Glomerular visceral epithelial cell (primary cell): ENCODE data around the gene DCAF6.

Experiments
- DNase-seq: peaks from one replicate; pipeline ENCODE4 v3.0.0-alpha.2; 2016; ENCODE audit errors: extremely low spot score

DCAF6 gene

DNA sequence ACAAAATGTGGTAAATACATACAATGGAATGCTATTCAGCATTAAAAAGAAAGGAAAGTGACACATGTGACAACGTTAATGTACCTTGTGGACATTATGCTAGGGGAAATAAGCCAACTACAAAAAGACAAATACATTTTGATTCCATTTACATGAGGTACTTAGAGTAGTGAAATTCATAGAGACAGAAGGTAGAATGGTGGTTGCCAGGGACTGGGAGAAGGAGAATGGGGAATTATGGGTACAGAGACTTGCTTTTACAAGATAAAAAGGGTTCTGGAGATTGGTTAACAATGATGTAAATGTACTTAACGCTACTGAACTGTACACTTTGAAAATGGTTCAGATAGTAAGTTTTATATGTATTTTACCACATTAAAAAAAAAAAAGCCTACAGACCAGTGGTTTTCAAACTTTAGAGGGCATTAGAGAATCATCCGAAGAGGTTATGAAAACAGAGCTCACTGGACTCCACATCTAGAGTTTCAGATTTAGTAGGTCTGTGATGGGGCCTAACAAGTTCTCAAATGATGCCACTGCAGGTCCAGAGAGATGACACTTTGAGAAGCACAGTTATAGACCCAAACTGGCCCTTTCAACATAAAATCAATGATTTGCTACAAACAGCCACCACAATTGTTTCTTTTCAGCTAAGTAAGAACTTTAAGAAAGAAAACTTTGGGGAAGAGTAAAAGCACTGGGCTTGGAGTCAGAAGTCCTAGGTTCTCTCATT is 13.0 kb upstream of the DCAF6 start:
- DNase-seq: no peak

DNA sequence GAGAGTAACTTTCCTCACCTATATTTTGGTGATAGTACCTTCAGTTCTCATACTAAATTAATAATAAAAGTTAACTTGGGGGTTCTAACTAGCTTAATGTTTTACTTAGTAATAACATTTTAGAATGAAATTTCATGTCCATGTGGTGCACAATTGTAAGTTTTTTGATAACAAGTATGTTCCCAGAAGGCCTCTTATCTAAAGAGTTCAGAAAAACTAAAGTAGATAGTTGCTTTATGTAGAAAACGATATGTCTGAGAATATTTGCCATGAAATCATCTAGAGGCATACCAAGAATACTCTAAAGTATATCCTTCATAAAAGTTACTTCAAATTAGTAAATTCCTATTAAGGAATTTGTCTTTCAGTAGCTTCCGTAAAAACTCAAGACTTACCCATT is 12.4 kb upstream of the DCAF6 start:
- DNase-seq: no peak

DNA sequence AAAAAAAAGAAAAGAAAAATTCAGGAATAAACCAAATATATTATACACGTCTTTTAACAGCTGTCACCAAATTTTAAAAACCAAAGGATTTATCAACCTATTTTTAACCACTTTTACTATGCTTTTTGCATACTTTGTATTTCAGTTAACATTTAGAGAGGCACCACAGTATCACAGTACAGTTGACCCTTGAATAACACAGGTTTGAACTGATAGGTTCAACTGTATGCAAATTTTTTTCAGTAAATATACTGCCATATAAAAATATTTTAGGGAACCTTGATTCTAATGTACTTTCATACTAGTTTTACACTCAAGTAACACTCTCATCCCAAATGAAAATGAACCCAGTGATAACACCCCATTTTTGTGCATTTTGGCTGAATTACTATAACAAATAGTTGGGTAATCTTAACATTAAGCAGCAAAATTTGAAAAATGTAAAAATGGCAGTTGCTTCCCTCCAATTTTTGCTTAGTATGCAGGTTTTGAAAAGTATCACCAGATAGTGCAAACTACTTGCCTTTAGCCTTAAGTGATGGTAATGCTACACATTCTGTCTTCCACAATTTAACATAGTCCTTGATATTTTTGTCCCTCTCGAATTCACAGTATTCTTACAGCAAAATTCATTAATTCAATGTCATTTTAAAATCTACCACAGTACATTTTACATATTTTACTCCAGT is 11.8 kb upstream of the DCAF6 start:
- DNase-seq: no peak

DNA sequence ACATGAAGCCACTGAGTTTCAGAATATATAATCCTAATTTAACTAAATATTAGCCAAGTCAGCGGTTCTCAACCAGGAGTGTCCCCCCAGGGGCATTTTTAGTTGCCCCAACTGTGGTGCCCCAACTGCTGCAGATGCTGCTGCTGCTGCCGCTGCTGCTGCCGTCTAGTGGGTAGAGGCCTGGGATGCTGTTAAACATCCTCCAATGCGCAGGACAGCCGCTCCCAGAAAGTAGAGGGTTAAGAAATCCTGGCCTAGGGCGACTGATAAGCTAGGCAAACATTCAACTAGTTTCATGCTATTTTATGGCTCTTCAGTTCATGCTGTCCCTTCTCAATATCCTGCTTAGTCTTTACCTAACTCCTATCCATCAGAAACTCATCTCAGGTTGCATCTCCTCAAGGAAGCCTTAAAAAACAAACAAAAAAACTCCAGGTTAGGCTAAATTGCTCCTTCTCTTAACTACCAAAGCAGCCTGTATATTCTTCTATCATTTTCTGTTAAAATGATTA is 9.9 kb upstream of the DCAF6 start:
- DNase-seq: peak; percentile 37

DNA sequence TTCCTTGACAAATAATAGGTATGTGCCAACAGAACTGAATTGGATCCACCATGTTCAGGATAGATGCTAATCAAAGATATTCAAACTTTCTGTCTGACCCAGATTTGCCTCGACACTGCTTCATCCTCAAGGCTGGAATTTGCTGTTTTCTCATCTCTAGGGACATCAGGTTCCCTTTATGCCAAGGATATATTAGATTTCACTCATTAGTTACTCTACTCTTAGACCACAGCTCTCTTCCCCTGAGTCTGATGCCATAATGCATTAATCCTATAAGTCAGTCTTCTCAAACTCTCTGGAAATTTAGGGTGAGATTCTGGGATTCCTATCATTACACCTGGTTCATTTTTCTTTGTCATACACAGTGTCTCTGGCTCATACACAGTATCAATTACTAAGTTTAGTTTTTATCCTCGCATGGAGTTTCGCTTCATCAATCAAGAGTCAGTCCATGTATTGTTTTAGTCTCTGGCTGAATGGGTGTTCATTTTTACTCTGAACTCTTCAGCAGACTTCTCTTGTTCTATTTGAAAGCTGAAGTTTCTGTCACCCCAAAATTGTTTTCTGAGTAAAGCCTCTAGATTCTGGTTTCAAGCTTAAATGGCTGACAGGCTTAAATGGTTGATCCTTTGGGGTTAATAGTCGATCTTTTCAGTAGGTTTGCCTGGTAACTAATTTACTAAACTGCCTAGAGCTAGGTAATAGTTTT is 9.3 kb upstream of the DCAF6 start:
- DNase-seq: peak; percentile 40

DNA sequence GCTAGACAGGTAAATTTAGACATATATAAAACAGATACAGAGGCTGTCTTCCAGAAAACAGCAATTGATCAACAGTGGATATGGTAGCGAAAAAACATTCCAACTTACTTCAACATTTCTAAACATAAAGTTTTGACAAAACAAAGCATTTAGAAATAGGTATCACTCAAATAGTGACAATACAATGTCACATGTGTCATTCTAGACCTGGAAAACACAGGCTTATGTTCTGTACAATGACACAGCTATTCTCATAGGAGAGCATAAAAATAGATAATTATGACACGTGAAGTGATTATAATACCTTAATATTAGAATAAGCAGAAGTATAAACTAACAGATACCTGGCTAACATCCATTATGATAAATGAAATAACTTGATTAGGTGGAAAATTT is 8.0 kb upstream of the DCAF6 start:
- DNase-seq: no peak

DNA sequence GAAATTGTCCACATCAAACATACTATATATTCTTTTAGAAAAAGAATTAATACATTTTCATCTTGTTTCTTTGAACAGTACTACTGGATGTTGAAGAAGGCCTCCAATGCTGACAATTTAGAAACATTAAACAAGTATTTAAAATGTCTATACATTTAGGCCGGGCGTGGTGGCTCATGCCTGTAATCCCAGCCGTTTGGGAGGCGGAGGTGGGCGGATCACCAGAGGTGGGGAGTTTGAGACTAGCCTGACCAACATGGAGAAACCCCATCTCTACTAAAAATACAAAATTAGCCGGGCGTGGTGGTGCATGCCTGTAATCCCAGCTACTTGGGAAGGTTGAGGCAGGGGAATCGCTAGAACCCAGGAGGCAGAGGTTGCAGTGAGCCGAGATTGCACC is 7.6 kb upstream of the DCAF6 start:
- DNase-seq: peak; percentile 23

DNA sequence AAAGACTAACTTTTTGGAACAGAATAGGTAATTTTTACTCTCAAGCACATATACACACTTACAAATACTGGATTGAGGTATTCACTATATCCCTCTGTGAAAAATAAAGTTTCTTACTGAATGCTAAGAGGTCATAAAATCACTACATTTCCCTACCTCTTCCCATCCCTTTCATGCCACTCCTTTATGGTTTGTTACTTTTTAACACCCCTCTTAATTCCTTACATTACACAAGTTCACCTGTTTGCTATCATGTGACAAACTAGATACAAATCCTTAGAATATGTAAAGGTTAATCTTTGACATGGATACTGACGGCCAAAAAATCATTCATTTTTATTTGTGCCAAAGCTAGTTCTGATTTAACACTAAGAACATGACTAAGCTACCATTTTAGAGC is 6.8 kb upstream of the DCAF6 start:
- no peak for DNase-seq

DNA sequence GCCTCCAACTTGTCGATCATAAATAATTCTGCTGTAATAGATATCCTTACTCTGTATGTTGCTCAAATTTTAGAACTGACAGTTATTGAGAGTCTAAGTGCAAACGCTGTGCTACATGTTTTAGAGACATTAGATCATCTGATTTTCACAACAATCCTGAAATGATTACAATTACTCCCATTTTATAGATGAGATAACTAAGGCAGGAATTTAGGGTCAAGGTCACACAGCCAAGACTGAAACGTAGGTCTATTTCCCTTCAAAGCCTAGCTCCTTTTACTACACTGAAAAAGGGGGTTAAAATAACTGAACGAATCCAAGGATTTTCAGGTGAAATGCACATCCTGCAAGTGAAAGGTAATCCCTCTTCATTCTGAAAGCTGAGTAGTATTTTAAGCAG is 2.7 kb upstream of the DCAF6 start:
- no peak for DNase-seq

DNA sequence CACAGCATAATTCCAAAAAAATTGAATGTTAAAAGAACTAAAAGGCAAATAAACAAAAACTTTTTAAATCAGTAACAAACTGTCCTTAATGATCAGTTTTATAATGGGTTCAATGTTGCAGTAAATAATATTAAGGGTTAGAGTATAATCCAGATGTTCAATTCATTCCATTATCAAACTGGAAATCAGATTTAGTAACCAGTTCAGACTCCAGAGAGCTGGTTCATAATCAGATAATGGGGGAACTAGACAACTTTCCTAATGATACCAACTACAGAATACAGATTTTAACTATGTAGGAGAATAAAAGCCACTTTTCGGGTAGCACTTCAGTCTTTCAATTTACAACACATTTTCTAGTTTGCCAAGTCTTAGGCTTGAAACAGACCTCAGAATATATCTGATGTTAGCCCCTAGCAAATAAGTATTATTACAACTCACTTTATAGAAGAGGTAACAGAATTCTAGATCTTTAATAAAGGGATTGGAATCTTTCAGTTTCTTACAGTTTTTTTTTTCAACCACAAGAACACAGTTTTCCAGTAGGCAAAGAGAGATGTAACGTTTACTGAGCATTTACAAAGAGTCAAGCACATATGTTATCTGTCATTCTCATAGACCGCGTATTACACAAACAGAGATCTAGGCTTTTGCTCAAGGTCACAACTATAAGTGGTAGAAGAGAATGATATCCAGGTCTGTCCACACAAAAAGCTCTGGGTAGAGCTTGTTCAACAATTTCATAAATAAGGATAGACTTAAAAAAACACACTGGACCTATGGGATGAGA is 1.9 kb upstream of the DCAF6 start:
- no peak for DNase-seq

DNA sequence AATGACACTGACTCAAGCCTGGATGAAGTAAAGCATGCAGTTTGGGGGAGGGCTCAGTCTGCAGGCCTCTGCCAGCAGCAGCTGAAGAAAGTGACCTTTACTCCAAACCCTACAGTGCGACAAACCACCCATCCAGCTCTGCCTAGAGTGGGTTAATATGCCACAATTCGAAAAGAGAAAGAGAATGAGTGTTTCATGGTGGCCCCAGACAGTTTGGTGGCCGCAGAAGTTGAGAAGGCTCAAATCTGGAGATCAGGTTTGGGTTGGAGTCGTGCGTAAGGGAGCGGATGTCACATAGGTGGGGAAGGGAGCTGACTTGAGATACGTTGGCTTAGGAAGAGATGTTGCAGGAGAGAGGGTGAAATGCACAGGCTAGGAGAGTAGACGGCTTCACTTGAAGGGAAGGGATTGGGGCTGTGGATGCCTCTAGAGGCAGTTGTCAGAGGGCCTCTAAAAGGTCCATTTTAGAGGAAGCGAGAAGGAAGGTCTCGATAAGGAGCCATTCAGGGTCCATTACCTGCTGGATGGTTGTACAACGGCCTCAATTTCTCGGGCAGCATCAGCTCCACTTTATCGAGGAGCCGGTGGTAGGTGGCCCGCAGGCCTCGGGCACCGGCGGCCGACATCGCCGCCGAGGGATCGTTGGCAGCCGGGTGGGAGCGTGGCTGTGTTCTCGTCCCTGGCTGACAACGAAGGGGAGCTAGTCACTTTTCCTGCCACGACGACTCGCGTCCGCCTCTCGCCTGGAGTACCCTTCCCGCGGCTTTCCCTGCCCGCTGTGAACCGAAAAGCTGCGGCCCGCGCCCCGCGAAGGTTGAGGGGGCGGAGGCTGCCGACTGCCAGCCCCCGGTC is 1.0 kb upstream of the DCAF6 start:
- DNase-seq: peak; percentile 51

DNA sequence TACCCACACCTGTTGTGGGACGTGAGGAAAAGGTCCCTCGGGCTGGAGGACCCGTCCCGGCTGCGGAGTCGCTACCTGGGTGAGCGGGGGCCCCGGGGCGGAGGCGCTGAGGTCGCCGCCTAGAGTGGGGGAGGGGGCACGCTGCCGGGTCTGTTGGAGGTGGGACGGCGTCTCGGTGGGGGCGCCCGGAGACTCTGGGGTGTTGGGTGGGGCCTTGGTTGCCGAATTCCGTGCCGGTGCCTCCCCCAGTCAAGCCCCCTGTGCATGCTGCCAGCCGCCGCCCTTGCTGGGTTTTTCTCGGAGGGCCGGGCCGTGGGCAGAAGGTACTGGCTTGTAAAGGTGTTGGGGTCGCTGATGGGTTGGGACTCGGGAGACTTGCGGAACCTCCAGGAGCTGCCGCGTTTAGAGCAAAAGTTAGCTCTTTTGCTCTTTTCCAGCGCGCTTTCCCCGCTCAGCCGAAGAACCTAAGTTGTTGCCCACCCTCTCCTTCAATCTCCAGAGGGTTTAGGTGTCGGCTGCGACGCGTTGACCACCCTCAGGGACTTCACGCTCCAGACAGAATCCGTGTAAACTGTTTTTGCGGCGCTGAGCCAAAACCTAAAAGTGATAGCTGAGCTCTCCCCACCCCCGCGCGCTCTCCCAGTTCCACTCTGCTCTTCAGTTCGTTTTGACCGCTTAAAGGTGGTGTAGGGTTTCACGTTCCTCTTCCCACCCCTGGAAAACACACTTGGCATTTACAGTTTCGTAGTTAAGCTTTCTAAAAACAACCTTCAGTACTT is 636 bp downstream of the DCAF6 start, which contains the start of gene MPC2:
Gene MPC2, minus strand, starts transcription at position 143 of the 779 bp plus-strand sequence. CDS start 1,231 bp downstream, outside the sequence.
- DNase-seq: peak; percentile 71

DNA sequence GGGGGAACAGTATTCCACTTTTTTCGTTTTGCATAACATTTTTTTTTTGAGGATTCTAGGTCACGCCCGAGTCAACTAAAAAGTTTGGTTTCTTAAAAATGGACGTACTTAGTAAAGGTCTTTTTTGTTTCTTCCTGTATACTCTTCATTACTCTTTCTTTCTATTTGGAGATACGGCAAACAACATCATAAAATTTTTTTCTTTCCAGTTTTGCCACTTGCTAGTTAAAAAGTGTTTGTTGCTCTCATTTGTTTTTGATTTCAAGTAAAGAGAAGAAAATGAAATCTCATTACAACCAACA is 1.2 kb downstream of the DCAF6 start:
- DNase-seq: no peak

DNA sequence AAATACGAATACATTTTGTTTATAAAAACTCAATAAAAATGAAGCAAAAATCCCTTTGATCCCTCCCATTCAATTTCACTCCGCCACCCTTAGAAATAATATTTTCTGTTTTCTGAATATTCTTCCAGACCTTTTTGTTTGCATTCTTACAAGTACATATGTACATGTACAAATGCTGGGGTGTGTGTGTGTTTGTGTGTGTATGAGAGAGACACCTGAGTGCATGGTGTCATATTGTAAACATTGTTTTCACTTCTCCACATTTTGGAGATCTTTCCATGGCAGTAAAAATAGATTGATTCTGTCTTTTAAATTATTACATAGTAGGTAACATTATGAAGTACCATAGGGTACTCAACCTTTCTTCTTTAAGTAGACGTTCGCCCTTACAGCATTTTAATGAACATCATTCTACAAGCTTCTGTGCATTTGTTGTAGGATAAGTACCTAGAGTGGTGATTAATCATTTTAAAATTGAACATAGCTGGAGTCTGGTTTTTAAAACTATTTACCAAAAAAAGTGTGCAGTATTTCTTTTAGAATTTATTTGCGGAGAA is 1.7 kb downstream of the DCAF6 start:
- no peak for DNase-seq

DNA sequence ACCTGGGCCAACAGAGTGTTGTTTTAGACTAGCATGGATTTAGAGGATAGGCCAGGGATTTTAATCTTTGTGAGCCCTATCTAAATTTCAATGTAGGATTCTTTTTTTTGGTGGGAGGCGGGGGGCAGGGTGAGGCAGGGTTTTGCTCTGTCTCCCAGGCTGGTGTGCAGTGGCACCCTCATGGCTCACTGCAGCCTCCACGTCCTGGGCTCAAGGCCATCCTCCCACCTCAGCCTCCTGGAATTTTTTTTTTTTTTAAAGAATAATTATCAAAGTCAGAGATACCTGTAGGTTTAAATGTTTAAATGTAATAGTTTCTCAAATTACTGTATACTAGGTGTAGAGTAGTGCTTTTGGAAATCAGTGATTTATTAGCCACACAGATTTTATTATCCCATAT is 3.8 kb downstream of the DCAF6 start:
- no peak for DNase-seq

DNA sequence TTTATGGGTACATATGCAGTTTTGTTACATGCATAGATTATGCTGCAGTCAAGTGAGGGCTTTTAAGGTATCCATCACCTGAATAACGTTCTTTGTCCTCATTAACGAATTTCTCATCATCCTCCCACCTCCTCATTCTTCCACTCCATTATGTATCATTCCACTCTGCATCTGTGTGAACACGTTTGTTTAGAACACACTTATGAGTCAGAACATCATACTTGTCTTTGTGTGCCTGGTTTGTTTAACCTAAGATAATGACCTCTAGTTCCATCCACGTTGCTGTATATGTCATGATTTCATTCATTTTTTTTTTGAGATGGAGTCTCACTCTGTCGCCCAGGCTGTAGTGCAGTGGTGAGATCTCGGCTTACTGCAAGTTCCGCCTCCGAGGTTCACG is 7.1 kb downstream of the DCAF6 start:
- DNase-seq: no peak

DNA sequence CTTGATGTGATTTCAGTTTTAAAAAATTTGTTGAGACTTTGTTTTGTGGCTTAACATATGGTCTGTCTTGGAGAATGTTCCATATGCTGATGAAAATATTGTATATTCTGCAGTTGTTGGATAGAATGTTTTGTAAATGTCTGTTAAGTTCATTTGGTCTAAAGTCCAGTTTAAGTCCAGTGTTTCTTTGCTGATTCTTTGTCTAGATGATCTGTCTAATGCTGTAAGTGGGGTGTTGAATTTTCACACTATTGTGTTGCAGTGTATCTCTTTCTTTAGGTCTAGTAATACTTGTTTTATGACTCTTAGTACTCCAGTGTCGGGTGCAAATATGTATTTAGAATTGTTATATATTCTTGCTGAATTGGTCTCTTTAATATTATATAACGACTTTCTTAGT is 11.2 kb downstream of the DCAF6 start:
- no peak for DNase-seq

DNA sequence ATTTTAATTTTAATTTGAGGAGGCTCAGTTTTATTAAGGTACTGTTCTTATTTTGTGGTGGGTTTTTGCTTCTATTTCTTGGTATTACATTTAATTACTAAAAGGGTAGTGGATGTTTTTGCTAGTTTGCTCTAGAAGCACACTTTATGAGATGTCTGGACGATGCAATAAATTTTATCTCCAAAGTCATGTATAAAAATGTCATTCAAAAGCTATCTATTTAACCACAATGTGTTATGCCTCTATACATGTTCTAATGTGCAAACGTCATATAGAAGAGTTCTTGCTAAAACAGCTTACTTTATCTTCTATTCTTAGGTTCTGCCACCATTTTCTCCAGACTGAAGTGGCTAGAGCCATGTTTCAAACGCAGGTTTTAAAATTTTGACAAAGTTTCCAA is 13.3 kb downstream of the DCAF6 start:
- DNase-seq: no peak

DNA sequence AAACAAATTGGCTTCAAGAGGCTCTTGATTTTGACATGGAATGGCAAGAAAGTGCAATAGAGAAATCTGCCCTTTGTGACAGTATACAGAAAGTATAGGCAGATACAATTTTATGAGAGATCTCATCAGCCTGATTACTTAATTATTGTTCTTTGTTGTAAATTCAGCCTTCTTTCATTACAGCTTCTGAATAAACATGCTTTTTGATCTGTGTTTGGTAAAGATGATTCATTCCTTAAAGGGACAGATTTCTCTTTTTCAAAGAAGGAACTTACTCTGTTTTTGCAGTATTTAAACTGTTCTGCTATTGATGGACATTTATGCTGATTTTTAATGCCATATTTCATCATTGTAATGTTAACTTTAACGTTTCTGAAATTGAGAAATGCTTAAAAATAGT is 14.1 kb downstream of the DCAF6 start:
- no peak for DNase-seq

DNA sequence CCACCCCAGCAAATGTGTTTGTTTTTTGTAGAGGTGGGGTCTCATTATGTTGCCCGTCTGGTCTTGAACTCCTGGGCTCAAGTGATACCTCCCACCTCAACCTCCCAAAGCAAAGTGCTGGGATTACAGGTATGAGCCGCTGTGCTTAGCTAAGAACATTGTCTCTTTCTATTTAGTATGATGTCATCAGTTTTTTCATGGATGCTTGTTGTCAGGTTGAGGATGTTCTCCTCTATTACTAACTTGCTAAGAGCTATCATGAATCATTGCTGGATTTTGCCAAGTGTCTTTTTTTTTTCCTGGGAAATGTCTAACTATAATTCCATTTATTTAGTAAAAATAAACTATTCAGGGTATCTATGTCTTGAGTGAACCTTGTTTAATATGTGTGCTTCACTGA is 19.4 kb downstream of the DCAF6 start:
- DNase-seq: no peak
